ENCODE measurements around the gene MYLK3. TPM values are rescaled to one million over a fixed set of nuclear protein-coding genes. Genes with fewer than 3 reads are reported as not detected.

The MYLK3 gene
- total RNA-seq, 2 experiments from 2014 or later, result 0.38 TPM; not detected in 1

DNA sequence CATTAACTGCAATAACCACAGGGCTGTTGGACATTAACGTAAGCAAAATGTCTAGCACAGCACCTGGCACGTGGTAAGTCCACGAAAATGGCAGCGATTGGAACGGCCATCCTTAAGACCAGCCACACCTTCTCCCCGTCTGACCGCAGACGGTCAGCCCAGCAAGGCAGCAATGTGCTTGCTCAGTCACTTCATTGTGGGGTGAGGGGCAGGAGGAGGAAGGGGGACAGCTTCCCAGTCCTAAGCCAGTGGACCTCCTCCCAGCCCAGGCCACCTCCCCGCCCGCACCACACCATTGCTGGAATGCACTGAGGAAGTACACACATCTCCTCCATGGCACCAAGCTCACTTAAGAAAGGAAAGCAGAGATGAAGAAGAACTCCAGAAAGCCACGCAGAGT, 8.6 kb upstream of the MYLK3 start:
- Mint-ChIP-seq H3K4me1 (ENCODE audit: low read depth) (peaks cover 4% of the 10 kb centered on the region), H3K36me3 (ENCODE audit: low read depth) (no peaks in the 10 kb centered on the region), H3K9me3 (no peaks in the 10 kb centered on the region), H3K4me3 (no peak overlapping the region), H3K27ac (no peak overlapping the region), H3K27me3 (no peaks in the 10 kb centered on the region)
- no peaks in the 10 kb centered on the region for H3K4me1 ChIP-seq (ENCODE audit: insufficient read depth, low read length)
- no peak overlapping the region for H3K4me3 ChIP-seq (ENCODE audit: low read length)
- no peak for DNase-seq
- no peak for ATAC-seq (ENCODE audit: poor library complexity)
- no peak overlapping the region for H3K27ac ChIP-seq (ENCODE audit: low read depth in 1 of 2, low read length in 2 of 2)
- TF ChIP-seq, protein P1, sequence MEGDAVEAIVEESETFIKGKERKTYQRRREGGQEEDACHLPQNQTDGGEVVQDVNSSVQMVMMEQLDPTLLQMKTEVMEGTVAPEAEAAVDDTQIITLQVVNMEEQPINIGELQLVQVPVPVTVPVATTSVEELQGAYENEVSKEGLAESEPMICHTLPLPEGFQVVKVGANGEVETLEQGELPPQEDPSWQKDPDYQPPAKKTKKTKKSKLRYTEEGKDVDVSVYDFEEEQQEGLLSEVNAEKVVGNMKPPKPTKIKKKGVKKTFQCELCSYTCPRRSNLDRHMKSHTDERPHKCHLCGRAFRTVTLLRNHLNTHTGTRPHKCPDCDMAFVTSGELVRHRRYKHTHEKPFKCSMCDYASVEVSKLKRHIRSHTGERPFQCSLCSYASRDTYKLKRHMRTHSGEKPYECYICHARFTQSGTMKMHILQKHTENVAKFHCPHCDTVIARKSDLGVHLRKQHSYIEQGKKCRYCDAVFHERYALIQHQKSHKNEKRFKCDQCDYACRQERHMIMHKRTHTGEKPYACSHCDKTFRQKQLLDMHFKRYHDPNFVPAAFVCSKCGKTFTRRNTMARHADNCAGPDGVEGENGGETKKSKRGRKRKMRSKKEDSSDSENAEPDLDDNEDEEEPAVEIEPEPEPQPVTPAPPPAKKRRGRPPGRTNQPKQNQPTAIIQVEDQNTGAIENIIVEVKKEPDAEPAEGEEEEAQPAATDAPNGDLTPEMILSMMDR (IDR thresholded peaks at IDR 0.05), result no peak
- no peaks in the 10 kb centered on the region for H3K27me3 ChIP-seq (ENCODE audit: control insufficient read depth in 1 of 2, insufficient read depth in 2 of 2, low read length in 2 of 2)
- CTCF ChIA-PET, result interaction anchor here (0.6 kb wide), 1 partner anchor 15 kb away, joined by 3 read pairs; no protein-coding TSS in a partner anchor
- no peaks in the 10 kb centered on the region for H3K36me3 ChIP-seq (ENCODE audit: insufficient read depth, low read length)
- intact Hi-C loops (cut with DNase I, micrococcal nuclease), result no loop called here
- no peaks in the 10 kb centered on the region for H3K9me3 ChIP-seq (ENCODE audit: control insufficient read depth in 1 of 2, insufficient read depth in 1 of 2, low read length in 2 of 2)
- POLR2A ChIA-PET, result no interaction called here

DNA sequence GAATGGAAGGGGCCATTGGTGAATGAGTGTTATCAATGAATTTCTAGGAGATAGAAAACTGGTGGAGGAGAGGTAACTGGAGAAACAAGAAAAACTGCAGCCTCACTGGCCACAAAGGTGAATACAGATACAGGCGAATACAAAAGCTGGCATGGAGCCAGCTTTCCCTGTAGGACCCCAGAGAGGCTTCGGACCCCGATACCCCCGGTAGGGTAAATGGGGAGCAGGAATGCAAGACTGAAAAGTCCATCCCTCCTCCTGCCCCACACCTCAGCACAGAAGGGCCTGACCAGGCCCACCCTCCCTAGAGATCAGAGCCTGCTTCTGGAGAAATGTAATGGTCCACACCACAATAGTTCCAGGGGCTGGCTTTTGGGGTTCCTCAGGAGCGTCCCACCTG, 4.9 kb upstream of the MYLK3 start:
- POLR2A ChIA-PET, result no interaction called here
- no peaks in the 10 kb centered on the region for H3K27me3 Mint-ChIP-seq

DNA sequence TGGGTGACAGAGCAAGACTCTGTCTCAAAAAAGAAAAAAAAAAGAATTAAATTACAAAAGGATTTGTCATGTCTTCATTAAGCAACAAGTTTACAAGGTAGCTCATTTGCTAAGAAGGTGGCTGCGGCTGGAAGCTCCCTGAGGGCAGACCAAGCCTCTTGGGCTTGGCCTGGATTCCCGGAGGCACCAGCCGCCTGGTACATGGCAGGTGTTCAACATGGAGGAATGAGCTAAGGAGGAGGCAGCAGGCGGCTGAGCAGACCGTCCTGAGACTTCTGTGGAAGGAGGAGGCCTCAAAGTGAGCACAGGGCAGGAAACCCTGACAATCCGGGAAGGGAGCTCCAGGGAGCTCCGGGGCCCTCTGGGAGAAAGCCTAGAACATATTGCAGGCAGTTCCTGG, 3.2 kb upstream of the MYLK3 start:
- Mint-ChIP-seq H3K9me3 (no peaks in the 10 kb centered on the region), H3K36me3 (ENCODE audit: low read depth) (no peaks in the 10 kb centered on the region), H3K27ac (no peak overlapping the region), H3K4me1 (ENCODE audit: low read depth) (peaks cover 4% of the 10 kb centered on the region), H3K4me3 (no peak overlapping the region), H3K27me3 (no peaks in the 10 kb centered on the region)
- no peaks in the 10 kb centered on the region for H3K4me1 ChIP-seq (ENCODE audit: insufficient read depth, low read length)
- intact Hi-C loops (cut with DNase I, micrococcal nuclease), result no loop called here
- no peak overlapping the region for H3K27ac ChIP-seq (ENCODE audit: low read depth in 1 of 2, low read length in 2 of 2)
- ATAC-seq (ENCODE audit: poor library complexity) (no peak), DNase-seq (no peak)
- ChIA-PET POLR2A (no interaction called here), CTCF (no interaction called here)
- H3K9me3 ChIP-seq (ENCODE audit: control insufficient read depth in 1 of 2, insufficient read depth in 1 of 2, low read length in 2 of 2), result peaks cover 0 to 4% of the 10 kb centered on the region in 2 experiments
- H3K36me3 ChIP-seq (ENCODE audit: insufficient read depth, low read length), result no peaks in the 10 kb centered on the region
- TF ChIP-seq, protein P1 (IDR thresholded peaks at IDR 0.05), result no peak
- H3K27me3 ChIP-seq (ENCODE audit: control insufficient read depth in 1 of 2, insufficient read depth in 2 of 2, low read length in 2 of 2), result no peaks in the 10 kb centered on the region
- H3K4me3 ChIP-seq (ENCODE audit: low read length), result no peak overlapping the region

More for the DNA sequence above, 4.9 kb upstream of the MYLK3 start:
- ATAC-seq (ENCODE audit: poor library complexity) (no peak), DNase-seq (no peak)
- Mint-ChIP-seq H3K4me3 (no peak overlapping the region), H3K9me3 (no peaks in the 10 kb centered on the region), H3K36me3 (ENCODE audit: low read depth) (no peaks in the 10 kb centered on the region), H3K4me1 (ENCODE audit: low read depth) (peaks cover 4% of the 10 kb centered on the region), H3K27ac (no peak overlapping the region)
- intact Hi-C loops (cut with DNase I, micrococcal nuclease), result no loop called here
- TF ChIP-seq, protein P1 (IDR thresholded peaks at IDR 0.05), result no peak
- Histone ChIP-seq H3K27ac (ENCODE audit: low read depth in 1 of 2, low read length in 2 of 2) (no peak overlapping the region), H3K27me3 (ENCODE audit: control insufficient read depth in 1 of 2, insufficient read depth in 2 of 2, low read length in 2 of 2) (no peaks in the 10 kb centered on the region), H3K4me3 (ENCODE audit: low read length) (no peak overlapping the region), H3K4me1 (ENCODE audit: insufficient read depth, low read length) (no peaks in the 10 kb centered on the region), H3K36me3 (ENCODE audit: insufficient read depth, low read length) (no peaks in the 10 kb centered on the region), H3K9me3 (ENCODE audit: control insufficient read depth in 1 of 2, insufficient read depth in 1 of 2, low read length in 2 of 2) (no peaks in the 10 kb centered on the region)
- CTCF ChIA-PET, result no interaction called here

Measured in CD4-positive, alpha-beta T cell (primary cell).